Muscle layer of colon (tissue), 2 donors: ENCODE measurements around the gene RANBP3.
"Not testable (repeated sequence)": the region's sequence is repeated elsewhere in the genome, so short reads cannot be mapped to it uniquely, and the experiment has no call there.

Experiments used
- H3K27ac ChIP-seq: one replicate; pipeline ENCODE4 v1.7.0; 2013; ENCODE audit warnings: low read depth, mild to moderate bottlenecking, low read length, moderate library complexity
- H3K27me3 ChIP-seq, 2 donors: one replicate each; pipeline ENCODE4 v1.7.0; 2013; ENCODE audit warnings: low read length in 2 of 2, mild to moderate bottlenecking in 2 of 2; ENCODE audit not compliant: insufficient read depth in 2 of 2, control insufficient read depth in 1 of 2
- H3K36me3 ChIP-seq: one replicate; pipeline ENCODE4 v1.7.0; 2013; ENCODE audit warnings: mild to moderate bottlenecking, low read length; ENCODE audit not compliant: insufficient read depth
- H3K4me1 ChIP-seq: one replicate; pipeline ENCODE4 v1.7.0; 2013; ENCODE audit warnings: mild to moderate bottlenecking, low read length; ENCODE audit not compliant: insufficient read depth
- H3K4me3 ChIP-seq, 2 donors: one replicate each; pipeline ENCODE4 v1.7.0; 2013; ENCODE audit warnings: low read length in 2 of 2, low read depth in 1 of 2, mild to moderate bottlenecking in 1 of 2, moderate library complexity in 1 of 2
- H3K9ac ChIP-seq: one replicate; pipeline ENCODE4 v1.7.0; 2013; ENCODE audit warnings: low read length
- H3K9me3 ChIP-seq: one replicate; pipeline ENCODE4 v1.7.0; 2013; ENCODE audit warnings: mild to moderate bottlenecking, low read length
- donor health status: abdominal sarcoma.
- donor health status: Adenocarcinoma of cecum.

Gene RANBP3

GRCh38 chr19:5880196-5880595 lies 97.7 kb downstream of the RANBP3 start:
- Histone ChIP-seq H3K27me3 (no peaks in the 10 kb centered on the region), H3K9me3 (no peaks in the 10 kb centered on the region), H3K27ac (peak overlapping the region; percentile 72), H3K36me3 (no peaks in the 10 kb centered on the region), H3K9ac (no peak overlapping the region), H3K4me1 (peaks cover 26% of the 10 kb centered on the region), H3K4me3 (no peak overlapping the region)

GRCh38 chr19:5877882-5878281 lies 100.1 kb downstream of the RANBP3 start:
- Histone ChIP-seq H3K4me1 (peaks cover 26% of the 10 kb centered on the region), H3K27ac (no peak overlapping the region), H3K9me3 (no peaks in the 10 kb centered on the region), H3K27me3 (no peaks in the 10 kb centered on the region), H3K4me3 (no peak overlapping the region), H3K36me3 (no peaks in the 10 kb centered on the region), H3K9ac (no peak overlapping the region)

- no peaks in the 10 kb centered on the region for H3K27me3 ChIP-seq
- H3K9ac ChIP-seq = no peak overlapping the region
- no peaks in the 10 kb centered on the region for H3K36me3 ChIP-seq
- no peaks in the 10 kb centered on the region for H3K9me3 ChIP-seq
- no peak overlapping the region for H3K27ac ChIP-seq
- no peak overlapping the region for H3K4me3 ChIP-seq
- peaks cover 26% of the 10 kb centered on the region for H3K4me1 ChIP-seq
These were observed 100.5 kb downstream of the RANBP3 start for GRCh38 chr19:5877427-5877826.

GRCh38 chr19:5874496-5874895 lies 103.4 kb downstream of the RANBP3 start:
- H3K36me3 ChIP-seq, H3K9me3 ChIP-seq, H3K4me3 ChIP-seq, H3K27me3 ChIP-seq, H3K27ac ChIP-seq, H3K9ac ChIP-seq: not testable (repeated sequence)
- peaks cover 12% of the 10 kb centered on the region for H3K4me1 ChIP-seq

- Histone ChIP-seq H3K36me3 (no peaks in the 10 kb centered on the region), H3K27ac (no peak overlapping the region), H3K4me3 (no peak overlapping the region), H3K27me3 (no peaks in the 10 kb centered on the region), H3K9me3 (no peaks in the 10 kb centered on the region), H3K4me1 (peaks cover 7% of the 10 kb centered on the region), H3K9ac (no peak overlapping the region)
These were observed 104.2 kb downstream of the RANBP3 start for GRCh38 chr19:5873617-5874199.

GRCh38 chr19:5870986-5871394 lies 107.0 kb downstream of the RANBP3 start:
- H3K9ac ChIP-seq = no peak overlapping the region
- no peaks in the 10 kb centered on the region for H3K36me3 ChIP-seq
- H3K27ac ChIP-seq = no peak overlapping the region
- H3K4me3 ChIP-seq = no peak overlapping the region
- no peaks in the 10 kb centered on the region for H3K27me3 ChIP-seq
- H3K4me1 ChIP-seq = no peaks in the 10 kb centered on the region
- no peaks in the 10 kb centered on the region for H3K9me3 ChIP-seq

- Histone ChIP-seq H3K27me3 (no peaks in the 10 kb centered on the region), H3K9ac (no peak overlapping the region), H3K36me3 (no peaks in the 10 kb centered on the region), H3K4me1 (no peaks in the 10 kb centered on the region), H3K27ac (no peak overlapping the region), H3K9me3 (no peaks in the 10 kb centered on the region), H3K4me3 (no peak overlapping the region)
These were observed 110.5 kb downstream of the RANBP3 start for GRCh38 chr19:5867201-5868136.
